GM12864 (cell line): Measurements from ENCODE around the gene OS9.

Experiments used
- DNase-seq: peaks from one replicate; pipeline ENCODE4 v3.0.0-alpha.2; 2011; ENCODE audit warnings: low read depth
- H3K4me3 ChIP-seq: 2 replicates; pipeline ENCODE4 v1.5.1; 2011; ENCODE audit warnings: mild to moderate bottlenecking, low read depth, low read length, control low read depth
- TF ChIP-seq, protein P1 (sequence below): IDR thresholded peaks from 2 replicates; pipeline ENCODE4 v1.5.1; 2011; ENCODE audit warnings: low read depth, mild to moderate bottlenecking, moderate library complexity, low read length, control low read depth, inconsistent platforms; ENCODE audit errors: missing control alignments

The OS9 gene

DNA sequence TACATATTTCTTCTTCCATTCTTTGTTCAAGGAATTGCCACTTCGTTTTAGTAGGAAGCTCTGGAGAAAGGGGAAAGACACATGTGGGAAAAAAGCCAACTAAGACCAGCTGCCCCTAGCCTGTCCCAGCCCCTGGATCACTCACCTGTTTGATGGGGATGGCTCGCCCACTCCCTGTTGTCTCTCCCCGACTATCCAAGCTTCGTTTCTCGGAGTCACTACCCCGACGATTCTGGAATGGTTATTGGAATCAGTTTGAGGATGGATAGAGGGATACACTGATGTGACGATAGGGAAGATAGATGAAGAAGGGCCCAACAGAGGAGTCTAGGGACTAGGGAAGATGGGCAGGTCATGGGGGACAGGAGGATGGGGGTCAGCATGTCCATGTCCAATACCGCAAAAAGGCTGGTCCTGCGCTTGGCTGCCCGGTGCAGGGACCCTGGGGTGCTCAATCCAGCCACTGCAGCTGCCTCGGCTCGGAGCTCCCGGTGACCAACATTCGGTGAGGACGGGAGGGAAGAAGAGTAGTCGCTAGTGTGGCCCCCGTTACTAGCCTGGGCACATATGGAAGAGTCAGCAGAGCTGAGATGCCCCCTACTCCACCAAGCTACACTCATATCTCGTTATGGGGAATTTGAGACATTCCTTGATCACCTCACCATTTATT is 37.6 kb downstream of the OS9 start:
- no peak for DNase-seq
- TF ChIP-seq, protein P1, sequence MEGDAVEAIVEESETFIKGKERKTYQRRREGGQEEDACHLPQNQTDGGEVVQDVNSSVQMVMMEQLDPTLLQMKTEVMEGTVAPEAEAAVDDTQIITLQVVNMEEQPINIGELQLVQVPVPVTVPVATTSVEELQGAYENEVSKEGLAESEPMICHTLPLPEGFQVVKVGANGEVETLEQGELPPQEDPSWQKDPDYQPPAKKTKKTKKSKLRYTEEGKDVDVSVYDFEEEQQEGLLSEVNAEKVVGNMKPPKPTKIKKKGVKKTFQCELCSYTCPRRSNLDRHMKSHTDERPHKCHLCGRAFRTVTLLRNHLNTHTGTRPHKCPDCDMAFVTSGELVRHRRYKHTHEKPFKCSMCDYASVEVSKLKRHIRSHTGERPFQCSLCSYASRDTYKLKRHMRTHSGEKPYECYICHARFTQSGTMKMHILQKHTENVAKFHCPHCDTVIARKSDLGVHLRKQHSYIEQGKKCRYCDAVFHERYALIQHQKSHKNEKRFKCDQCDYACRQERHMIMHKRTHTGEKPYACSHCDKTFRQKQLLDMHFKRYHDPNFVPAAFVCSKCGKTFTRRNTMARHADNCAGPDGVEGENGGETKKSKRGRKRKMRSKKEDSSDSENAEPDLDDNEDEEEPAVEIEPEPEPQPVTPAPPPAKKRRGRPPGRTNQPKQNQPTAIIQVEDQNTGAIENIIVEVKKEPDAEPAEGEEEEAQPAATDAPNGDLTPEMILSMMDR, result no peak
- no peak overlapping the region for H3K4me3 ChIP-seq

DNA sequence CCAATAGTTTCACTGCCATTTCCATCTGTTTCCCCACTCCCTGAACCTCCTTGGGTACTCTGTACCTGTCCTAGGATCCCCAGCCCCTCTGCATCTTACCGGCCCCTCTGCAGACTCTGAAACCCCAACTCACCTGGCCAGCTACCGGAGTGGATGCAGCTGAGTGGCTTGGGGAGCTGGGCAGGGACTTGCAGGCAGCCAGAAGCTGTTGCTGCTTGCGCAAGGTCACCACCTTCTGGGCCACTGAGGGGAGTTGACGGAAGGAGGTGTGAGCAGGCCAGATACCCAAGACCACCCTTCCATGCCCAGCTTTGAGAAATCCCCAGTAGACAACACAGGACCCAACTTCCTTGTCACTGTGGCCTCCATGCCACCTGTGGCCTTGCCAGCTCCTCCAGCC is 38.3 kb downstream of the OS9 start:
- TF ChIP-seq, protein P1, result no peak
- H3K4me3 ChIP-seq, result no peak overlapping the region
- DNase-seq, result no peak

DNA sequence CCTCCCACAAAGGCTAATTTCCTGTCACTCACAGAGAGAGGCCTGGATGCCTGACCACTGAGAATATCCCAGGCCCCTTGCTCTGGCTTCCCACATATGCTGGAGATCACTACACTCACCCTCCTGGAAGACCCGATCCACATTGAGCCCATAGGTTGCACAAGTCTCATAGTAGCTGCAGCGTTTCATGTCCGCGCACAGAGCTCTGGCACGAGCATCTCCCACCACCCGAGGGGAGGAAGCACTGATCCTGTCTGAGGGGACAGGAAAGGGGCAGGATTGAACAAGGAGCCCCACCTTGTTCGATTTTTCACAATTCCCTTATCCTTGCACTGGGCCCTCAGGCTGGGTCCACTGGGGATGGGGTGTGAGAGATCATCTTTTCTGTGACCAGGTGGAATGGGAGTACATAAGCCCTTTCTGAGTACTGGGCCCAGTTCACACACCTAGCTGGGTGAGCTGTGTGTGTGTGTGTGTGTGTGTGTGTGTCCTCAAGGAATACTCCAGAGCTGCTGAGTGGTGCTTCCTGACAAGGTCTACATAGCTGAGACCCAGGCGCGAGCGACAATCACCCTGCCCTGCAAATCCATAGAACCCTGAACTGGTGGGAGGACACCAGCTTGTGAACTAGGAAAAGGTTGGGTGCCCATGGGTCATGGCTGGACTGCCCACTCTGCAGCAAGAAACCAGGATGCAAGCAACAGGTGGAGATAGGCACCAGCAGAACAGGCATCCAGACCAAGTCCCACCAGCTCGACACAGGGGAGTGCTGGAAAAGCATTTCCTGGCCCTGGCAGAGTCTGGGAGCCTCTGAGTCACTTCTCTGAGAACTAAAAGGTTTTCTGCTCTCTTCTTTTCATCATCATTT is 39.0 kb downstream of the OS9 start:
- H3K4me3 ChIP-seq, result no peak overlapping the region
- no peak for DNase-seq
- TF ChIP-seq, protein P1, result no peak

DNA sequence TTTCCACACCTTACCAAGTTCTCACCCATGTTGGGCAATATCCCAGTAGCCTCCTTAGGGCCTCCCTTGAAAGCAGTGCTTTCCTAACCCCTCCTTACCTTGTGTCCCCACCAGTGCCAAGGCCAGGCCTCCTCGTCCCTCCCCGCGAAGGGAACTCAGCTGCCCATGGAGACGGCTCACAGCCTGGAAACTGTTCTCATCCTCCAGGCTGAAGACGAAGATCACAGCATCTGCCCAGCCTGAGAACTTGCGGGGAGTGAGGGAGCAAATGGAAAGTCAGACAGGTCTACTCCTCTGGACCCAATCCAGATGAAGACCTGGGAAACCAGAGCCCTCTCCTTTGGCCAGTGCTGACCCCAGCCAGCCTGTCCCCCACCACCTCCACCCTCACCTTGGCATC is 40.0 kb downstream of the OS9 start:
- DNase-seq, result no peak
- TF ChIP-seq, protein P1, result no peak
- H3K4me3 ChIP-seq, result no peak overlapping the region

DNA sequence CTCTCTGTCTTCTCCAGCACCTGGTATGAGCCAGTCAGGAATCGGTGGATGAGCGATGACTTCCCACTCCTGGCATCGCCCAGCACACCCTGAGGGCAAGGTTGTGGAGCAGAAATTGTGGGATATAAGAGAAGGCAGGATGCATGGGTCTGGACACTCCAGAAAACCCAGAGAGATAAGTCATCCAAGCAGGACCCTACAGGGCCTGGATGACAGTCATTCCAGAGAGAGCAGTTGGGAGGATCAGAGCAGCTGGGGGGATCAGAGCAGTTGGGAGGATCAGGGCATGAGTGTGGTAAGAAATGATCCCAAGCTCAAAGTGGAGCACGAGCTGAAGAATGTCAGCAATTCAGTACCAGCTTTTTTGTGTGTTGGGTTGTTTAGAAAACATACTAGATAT is 40.7 kb downstream of the OS9 start:
- no peak overlapping the region for H3K4me3 ChIP-seq
- DNase-seq, result no peak
- TF ChIP-seq, protein P1, result no peak

DNA sequence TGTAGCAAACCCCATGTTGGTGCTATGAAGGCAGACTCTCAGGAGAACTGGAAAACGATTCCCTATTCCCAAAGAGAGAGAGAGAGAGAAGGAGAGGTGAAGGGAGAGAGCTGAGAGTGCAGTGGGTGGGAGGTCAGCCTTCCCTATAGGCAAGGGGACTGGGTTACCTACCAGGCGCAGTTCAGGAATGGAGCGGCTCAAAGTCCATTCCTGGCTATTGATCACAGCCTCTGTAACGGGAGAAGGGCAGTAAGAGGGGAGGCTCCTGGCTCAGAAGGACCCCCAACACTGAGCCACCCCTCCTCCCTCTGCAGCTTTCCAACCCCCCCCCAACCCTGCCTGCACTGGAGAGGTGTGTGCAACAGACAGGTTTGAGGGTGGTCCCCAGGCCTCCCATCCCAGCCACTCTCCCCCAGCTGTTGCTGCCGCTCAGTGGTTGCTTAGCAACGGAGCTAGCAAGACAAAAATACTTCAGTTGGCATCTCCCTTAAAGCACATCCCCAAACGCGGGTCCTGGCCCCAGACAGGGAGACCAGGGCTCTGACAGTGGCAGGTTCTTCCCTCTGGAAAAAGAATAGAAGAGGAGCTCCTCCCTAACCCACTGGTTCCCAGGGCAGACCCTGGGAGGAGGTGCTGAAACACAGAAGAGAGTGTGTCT is 41.4 kb downstream of the OS9 start:
- DNase-seq, result no peak
- H3K4me3 ChIP-seq, result no peak overlapping the region
- TF ChIP-seq, protein P1, result no peak
